Tibial artery (tissue), 4 donors: ENCODE measurements around the gene ABTB2.

ENCODE experiments used
- DNase-seq, 2 donors: peaks; one replicate each; pipeline ENCODE4 v3.0.0-alpha.2; 2019
- H3K27ac ChIP-seq, 2 donors: fragments of 200-600 bp; sonication (generic) in 1 of 2; 1 replicate in 1 of 2; 2 replicates in 1 of 2; pipeline ENCODE4 v1.5.1; 2018 to 2019; ENCODE audit warnings: mild to moderate bottlenecking in 1 of 2
- H3K27me3 ChIP-seq, 2 donors: fragments of 200-600 bp; sonication (generic) in 1 of 2; one replicate each; pipeline versions ENCODE4 v1.5.1 to v1.6.0; 2016 to 2019
- H3K36me3 ChIP-seq, 3 donors: fragments of 200-600 bp; sonication (generic) in 2 of 3; one replicate each; pipeline ENCODE4 v1.5.1; 2016 to 2019; ENCODE audit warnings: mild to moderate bottlenecking in 2 of 3
- H3K4me1 ChIP-seq, 4 donors: fragments of 200-600 bp; sonication (generic) in 2 of 4; 1 replicate in 3 of 4; 2 replicates in 1 of 4; pipeline ENCODE4 v1.5.1; 2016 to 2019
- H3K4me3 ChIP-seq, 2 donors: fragments of 200-600 bp; sonication (generic) in 1 of 2; 1 replicate in 1 of 2; 2 replicates in 1 of 2; pipeline ENCODE4 v1.5.1; 2018 to 2019; ENCODE audit warnings: mild to moderate bottlenecking in 2 of 2
- H3K9me3 ChIP-seq, 3 donors: fragments of 200-600 bp; sonication (generic) in 1 of 3; one replicate each; pipeline ENCODE4 v1.5.1; 2016 to 2019
- intact Hi-C: fragments of 100-400 bp; cut with DNase I; formaldehyde crosslinking; loops from one replicate; pipeline ENCODE4 v1.15.0; 2023; ENCODE audit warnings: low total_unique reads
- TF ChIP-seq, protein P1 (sequence below), 2 experiments: fragments of 200-600 bp in 1 of 2; fragments of 450-650 bp in 1 of 2; IDR thresholded peaks; one replicate each; pipeline ENCODE4 v1.5.1; 2017 to 2019; ENCODE audit warnings: antibody characterized with exemption in 2 of 2, mild to moderate bottlenecking in 1 of 2, moderate library complexity in 1 of 2

The ABTB2 gene

DNA sequence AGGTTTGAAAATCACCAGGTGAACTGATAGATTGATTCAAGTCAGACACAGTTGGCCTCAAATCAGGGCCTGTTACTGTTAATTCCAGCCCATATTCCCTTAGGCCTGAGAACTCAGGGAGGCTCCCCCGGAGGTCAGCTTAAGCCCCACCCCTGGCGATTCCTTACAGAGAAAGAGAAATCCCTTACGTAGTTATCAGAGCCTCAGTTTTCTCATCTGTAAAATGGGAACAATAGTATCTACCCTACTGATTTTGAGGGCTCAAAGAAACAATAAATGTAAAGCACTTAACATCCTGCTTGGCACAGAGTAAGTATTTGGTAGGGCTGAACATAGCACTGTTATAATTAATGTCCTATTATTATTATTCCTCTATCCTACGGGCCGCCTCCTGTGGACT is 158.3 kb downstream of the ABTB2 start:
- TF ChIP-seq, protein P1, sequence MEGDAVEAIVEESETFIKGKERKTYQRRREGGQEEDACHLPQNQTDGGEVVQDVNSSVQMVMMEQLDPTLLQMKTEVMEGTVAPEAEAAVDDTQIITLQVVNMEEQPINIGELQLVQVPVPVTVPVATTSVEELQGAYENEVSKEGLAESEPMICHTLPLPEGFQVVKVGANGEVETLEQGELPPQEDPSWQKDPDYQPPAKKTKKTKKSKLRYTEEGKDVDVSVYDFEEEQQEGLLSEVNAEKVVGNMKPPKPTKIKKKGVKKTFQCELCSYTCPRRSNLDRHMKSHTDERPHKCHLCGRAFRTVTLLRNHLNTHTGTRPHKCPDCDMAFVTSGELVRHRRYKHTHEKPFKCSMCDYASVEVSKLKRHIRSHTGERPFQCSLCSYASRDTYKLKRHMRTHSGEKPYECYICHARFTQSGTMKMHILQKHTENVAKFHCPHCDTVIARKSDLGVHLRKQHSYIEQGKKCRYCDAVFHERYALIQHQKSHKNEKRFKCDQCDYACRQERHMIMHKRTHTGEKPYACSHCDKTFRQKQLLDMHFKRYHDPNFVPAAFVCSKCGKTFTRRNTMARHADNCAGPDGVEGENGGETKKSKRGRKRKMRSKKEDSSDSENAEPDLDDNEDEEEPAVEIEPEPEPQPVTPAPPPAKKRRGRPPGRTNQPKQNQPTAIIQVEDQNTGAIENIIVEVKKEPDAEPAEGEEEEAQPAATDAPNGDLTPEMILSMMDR (IDR thresholded peaks at IDR 0.05) = no peak
- H3K27me3 ChIP-seq = no peaks in the 10 kb centered on the region
- H3K4me1 ChIP-seq = no peaks in the 10 kb centered on the region
- no peak overlapping the region for H3K4me3 ChIP-seq
- H3K9me3 ChIP-seq = no peaks in the 10 kb centered on the region
- no peak for DNase-seq
- H3K27ac ChIP-seq = no peak overlapping the region
- H3K36me3 ChIP-seq = peaks cover 0 to 33% (median 9%) of the 10 kb centered on the region in 3 donors
- intact Hi-C loops = no loop called here

DNA sequence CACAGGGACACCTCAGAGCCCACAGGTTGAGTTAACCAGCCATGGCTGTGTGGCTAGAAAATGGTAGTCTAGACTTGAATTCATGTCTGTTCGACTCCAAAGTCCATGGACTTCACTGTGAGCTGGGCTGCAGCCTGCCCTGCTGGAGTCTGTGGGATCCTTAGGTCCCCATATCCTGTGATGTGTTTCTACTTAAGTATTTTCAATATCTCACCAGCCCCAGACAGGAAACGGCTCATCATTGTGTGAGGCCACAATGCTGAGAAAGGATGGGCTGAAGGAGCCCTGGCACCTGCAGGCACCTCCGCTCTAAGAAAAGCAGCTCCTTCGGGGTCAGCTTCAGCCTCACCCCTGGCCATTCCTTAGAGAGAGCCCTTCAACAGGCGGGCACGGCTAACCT is 159.3 kb downstream of the ABTB2 start:
- TF ChIP-seq, protein P1 (IDR thresholded peaks at IDR 0.05) = no peak
- intact Hi-C loops = no loop called here
- no peak for DNase-seq
- Histone ChIP-seq H3K9me3 (no peaks in the 10 kb centered on the region), H3K4me1 (peaks cover 0 to 3% (median 2%) of the 10 kb centered on the region in 4 donors), H3K36me3 (peaks cover 0 to 24% (median 9%) of the 10 kb centered on the region in 3 donors), H3K27me3 (no peaks in the 10 kb centered on the region), H3K27ac (no peak overlapping the region), H3K4me3 (no peak overlapping the region)

DNA sequence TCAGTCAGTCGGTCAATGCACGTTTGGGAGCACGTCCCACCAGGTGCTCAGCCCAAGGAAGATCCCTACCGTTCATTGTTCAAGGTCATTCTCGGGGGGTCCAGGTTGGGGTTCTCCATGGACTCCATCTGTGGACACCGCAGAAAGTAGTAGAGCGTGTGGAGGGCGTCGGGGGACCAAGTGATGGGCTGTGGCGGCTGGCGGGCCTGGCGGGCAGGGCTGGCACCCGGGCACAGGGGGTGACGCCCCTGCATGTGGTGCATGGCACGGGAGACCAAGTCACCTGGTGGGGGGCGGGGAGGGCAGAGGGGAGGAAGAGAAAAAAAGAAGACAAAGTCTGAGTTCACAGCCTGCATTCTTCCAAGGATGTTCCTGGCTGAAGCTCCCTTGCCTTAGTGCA is 160.6 kb downstream of the ABTB2 start:
- intact Hi-C loops = no loop called here
- H3K9me3 ChIP-seq = no peaks in the 10 kb centered on the region
- TF ChIP-seq, protein P1 (IDR thresholded peaks at IDR 0.05) = no peak
- no peak overlapping the region for H3K4me3 ChIP-seq
- no peak overlapping the region for H3K27ac ChIP-seq
- no peaks in the 10 kb centered on the region for H3K27me3 ChIP-seq
- peaks cover 0 to 16% (median 6%) of the 10 kb centered on the region in 3 donors for H3K36me3 ChIP-seq
- no peak for DNase-seq
- peaks cover 0 to 16% (median 9%) of the 10 kb centered on the region in 4 donors for H3K4me1 ChIP-seq

DNA sequence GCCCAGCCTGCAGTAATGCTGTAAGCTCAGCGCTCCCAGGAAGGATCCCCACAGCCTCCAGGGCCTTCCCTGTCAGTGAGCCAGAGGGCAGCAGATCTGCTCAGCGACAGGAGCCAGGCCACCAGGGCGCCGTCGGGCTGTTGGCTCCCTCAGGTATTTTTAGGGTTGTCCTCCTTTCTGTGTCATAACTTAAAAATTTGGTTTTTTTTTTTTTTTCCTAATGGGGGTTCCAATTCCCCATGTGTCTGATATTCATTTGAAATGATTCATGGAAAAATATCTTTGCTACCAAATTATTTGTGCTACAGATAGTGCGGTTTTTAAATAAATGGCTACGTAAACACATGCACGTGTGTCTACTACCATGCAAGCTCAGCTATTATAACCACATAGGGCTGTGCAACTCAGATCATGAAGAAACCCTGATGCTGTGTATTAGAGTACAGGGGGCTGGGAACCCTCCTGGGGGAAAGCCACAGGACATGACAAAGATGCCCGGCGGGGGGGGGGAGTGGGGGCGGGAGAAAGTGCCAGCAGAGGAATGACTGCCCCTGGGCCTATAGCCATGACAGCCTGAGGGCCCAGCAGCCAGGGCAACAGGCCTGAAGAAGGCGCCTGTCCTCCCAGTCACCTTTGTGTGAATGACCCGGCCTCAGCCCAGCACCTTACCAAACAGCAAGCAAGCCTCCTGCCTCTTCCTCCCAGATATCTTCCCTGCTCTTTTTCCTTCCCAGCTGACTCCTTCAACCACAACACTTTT is 163.1 kb downstream of the ABTB2 start:
- TF ChIP-seq, protein P1 (IDR thresholded peaks at IDR 0.05) = no peak
- no peaks in the 10 kb centered on the region for H3K9me3 ChIP-seq
- intact Hi-C loops = no loop called here
- no peaks in the 10 kb centered on the region for H3K27me3 ChIP-seq
- no peak for DNase-seq
- peaks cover 0 to 10% (median 6%) of the 10 kb centered on the region in 3 donors for H3K36me3 ChIP-seq
- peak overlapping the region in 1 of 2 donors; percentile 74 for H3K27ac ChIP-seq
- no peak overlapping the region for H3K4me3 ChIP-seq
- H3K4me1 ChIP-seq = peaks cover 0 to 23% (median 13%) of the 10 kb centered on the region in 4 donors

DNA sequence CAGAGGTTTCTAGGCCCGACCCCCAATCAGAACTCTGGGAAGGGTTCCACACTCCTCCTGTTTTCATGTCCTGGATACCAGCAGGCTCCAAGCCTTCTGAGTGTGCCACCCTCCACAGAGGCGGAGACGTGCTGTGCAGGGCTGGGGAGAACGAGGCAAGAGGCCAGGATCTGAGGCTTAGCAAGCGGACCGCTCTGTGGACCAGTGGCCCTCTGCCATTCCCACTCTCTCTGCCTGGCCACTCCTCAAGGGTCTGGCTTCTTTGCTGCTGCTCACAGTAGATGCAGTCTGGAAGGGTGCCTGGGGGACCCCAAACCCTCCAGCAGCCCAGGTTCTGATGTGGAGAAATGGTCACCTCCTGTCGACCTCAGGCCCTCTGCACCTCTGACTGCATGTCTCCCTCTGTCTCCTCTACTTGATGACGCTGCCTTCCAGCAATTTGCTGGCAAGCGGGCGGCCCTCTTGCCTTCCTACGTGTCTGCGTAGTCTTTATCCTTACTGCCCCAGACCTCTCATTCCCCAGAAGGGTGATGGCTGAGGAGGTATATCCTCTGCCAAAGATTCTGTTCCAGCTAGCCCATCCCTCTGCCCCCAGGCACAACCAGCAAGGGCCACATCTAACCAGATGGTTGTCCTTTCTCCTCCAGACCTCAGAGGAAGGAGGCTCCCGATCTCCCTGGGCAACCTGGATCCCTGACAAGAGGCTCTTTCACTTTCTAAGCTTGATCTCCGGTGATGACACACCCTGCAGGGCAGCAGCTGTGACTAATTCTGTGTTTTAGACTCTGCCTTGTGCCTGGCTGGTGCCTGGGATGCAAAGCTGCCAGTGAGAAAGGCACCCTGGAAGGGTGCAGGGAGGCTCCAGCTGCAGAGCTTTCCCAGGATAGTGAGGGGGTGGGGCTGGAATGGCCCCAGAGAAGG is 165.1 kb downstream of the ABTB2 start:
- Histone ChIP-seq H3K4me3 (peak overlapping the region; percentile 21 to 38), H3K4me1 (peaks cover 0 to 30% (median 13%) of the 10 kb centered on the region in 4 donors), H3K9me3 (no peaks in the 10 kb centered on the region), H3K27me3 (no peaks in the 10 kb centered on the region), H3K36me3 (peaks cover 0 to 10% (median 6%) of the 10 kb centered on the region in 3 donors), H3K27ac (peak overlapping the region; percentile 74 to 77)
- intact Hi-C loops = no loop called here
- DNase-seq = peak; percentile 71 to 87
- TF ChIP-seq, protein P1 (IDR thresholded peaks at IDR 0.05) = no peak
